ENCODE data around the gene C10orf90.

C10orf90 gene

DNA sequence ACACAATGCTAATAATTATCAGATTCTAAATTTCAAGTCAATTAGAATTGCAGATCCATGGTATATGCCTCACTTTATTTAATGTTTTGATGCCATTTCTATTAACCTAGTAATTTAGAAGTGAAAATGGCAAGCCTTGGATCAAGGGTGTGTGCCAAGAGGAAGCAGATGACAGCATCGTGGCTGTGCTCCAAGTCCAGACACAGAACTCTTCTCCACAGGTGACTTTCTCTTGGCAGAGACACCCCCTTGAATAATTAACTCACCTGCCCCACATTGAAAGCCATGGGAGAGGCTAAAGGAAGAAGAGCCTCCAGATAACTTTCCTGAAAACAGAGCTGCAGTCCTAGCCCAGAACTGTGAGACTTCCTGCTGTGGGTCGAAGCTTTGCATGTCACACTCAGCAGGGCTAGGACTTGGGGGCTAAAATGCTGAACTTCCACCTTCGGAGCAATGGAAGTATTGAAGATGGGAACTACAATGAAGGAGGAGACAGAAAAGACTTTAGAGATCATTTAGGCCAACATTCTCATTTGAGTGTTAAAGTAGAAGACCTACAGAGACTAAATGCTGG, 996 bp upstream of the C10orf90 start:
- no peak for DNase-seq

DNA sequence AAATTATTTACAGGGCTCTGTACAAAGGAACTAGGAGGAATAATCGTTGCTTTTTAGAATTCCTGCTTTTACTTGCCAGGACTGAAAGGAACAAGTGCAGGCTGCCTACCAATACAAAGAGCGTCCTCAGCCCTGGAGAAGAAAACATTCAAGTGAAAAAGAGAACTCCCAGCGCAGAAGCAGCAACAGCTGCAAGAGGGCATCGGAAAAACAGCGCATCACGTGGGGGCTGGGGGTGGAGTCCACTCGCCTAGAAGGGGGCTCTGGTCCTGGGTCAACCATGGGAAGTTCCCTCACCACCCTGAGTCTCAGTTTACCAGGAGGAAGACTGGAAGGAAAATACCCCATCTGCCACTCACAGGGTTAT, 385 bp upstream of the C10orf90 start:
- no peak for DNase-seq

DNA sequence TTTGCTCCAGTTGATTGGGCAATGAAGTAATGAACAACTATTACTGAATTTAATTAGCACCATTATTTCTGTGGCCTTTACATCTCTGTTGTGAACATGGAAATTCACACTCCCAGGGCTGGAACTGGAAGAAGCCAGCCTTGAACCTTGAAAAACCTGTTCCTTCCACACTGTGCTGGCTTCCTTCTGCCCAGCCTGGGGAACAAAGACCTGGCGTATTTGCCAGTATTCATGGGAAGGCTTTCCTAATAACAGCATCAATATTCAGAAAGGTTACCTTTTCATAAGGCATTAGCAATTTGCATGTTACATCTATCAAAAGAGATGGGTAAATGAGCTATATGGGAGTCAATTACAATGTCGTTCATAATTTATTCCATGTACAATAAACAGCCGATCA, 1.3 kb downstream of the C10orf90 start:
- no peak for DNase-seq

DNA sequence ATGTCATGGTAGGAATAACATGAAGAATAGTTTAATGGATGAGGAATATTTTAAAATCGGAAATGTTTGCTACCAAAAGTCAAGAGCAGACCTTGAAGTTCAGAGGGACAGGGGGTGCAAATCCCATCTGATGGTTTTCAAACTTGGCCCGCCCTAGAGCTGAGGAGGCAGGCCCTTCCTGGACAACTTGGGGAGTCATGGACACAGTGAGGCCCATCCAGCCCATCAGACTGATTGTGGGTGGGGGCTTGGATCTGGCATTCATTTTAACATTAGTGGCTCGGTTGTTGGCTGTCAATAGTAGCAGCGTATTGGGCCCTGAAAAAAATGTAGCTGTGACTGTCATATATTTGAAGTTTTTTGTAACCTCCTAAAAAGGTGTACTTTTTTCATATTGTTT, 2.0 kb downstream of the C10orf90 start:
- no peak for DNase-seq

DNA sequence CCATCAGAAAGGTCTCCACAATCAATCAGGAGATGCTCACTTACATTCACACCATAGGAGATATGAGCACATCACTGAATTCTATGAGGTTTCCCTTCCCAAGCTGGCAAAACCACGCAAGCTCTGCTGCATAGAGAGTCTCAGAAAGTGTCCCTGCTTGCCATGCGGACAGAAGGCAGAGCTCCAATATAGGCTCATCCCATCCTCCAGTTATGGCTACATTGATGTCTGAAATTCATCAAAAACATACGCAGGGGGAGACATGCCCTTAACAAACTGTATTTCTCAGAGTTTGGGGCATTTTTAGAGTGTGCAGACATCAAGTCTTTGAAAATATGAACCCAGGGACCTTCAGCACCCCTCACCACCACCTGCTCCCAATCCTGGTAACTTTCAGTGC, 2.9 kb downstream of the C10orf90 start:
- DNase-seq, result no peak

DNA sequence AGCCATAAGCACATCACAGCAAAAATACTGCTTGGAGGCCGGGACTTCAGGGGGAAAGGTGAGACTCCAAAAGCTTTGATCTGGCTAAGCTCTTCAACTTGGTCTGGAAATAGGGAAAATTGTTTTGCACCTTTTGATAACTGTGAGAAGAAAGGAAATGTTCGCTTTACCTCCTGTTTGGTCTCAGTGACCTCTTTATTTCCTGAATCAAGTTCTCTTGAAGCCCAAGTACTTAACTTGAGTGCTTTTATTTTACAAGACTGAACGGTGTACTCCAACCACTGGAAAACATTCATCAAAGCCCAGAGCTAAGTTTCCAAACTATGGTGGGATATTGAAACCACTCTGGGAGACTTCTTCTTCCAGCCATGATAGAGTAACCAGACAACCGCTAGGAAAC, 5.3 kb downstream of the C10orf90 start:
- DNase-seq, result no peak

DNA sequence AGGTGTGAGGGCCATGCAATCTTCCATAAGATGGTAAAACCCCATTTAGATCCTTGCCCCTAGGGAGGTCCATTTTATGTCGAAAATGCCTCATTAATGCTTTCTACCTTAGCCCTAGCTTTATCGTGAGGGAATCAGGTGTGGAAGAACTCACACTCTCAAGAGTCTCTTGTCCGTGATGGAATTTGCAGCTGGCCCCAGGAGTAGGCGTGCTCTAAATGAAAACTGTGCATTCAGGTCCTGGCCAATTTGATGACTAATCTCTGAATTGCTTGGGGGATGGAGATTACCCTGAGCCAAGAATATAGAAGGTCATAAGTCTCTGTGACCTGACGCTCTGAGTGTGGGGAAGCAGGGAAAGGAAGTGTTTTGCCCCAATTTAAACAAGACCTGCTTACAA, 6.6 kb downstream of the C10orf90 start:
- DNase-seq, result no peak

DNA sequence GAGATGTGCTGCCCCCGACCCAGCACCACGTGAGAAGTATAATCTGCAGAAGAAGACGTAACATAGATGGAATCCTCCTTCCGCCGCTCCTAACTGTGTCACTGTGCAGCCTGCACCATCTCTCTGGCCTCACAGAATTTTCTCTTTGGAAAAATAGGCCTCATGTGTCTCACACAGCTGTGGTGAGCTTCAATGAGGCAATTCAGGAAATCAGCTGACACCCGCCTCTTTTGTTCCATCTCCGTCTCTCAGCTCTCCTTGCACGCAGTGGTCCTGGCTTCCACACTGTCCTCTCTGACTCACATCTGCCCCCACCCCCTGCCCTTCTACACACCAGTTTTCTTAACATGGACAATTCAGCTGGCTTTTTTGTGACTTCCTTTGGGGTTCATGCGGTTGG, 7.2 kb downstream of the C10orf90 start:
- no peak for DNase-seq

DNA sequence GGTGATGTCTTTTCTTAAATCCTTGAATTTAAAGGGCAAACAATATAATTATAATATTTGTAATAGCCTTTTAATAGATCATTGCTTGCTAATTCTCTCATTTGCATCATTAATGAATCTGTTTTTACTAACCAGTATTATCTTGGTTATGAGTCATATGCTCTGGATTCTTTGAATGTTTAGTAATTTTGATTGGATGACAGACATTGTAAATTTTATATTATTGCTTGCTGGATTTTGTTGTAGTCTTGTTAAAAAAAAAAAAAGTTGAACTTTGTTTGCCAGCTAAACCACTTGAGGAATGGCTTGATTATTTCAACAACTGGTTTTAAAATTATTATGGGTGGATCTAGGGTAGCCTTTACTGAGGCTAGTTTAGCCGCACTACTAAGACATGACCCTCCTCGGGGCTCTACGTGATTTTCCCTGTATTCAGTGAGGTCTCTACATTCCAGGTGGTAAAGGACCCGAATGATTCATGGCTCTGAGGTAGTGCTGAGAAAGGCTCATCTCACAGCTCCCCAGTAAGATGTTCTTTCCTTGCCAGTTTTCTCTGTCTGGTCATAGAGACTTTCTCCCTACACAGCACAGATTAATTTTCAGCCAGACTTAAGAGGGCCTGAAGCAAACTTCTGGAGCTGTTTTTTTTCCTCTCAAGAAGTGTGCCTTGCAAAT, 8.5 kb downstream of the C10orf90 start:
- DNase-seq, result no peak

DNA sequence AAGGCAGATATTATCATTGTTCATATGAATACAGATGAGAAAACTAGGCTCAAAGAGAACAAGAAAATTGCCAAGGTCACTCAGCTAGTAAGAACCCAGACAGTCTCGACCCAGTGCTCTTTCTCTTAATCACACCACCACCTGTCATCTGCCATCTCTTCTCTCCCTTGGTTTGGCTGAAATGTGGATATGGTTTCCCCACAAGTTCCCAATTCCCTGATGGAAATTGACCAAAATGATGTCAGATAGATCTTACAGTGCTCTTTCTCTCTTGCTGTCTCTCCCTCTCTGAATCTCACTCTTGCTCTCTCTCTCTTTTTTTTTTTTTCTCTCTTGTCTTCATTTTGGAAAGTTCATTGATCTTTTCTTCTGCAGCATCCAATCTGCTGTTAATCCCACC, 9.1 kb downstream of the C10orf90 start:
- no peak for DNase-seq

DNA sequence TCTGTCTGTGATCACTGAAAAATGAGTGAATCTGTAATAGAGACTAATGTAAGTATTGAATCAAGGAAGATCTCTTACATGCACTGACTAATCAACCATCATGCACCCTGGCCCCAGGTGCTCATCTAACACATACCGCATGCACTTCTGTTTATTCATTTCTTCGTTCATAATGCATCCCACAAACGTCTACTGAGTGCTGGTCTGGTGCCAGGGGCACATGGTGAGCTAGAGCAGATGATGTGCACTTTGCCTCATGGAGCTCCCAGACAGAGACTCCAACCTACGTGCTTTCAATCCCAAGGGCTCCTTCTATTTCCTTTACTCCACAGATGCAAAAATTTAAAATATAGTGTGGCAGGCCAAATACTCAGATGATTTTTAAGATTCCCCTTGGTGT, 10.7 kb downstream of the C10orf90 start:
- no peak for DNase-seq

DNA sequence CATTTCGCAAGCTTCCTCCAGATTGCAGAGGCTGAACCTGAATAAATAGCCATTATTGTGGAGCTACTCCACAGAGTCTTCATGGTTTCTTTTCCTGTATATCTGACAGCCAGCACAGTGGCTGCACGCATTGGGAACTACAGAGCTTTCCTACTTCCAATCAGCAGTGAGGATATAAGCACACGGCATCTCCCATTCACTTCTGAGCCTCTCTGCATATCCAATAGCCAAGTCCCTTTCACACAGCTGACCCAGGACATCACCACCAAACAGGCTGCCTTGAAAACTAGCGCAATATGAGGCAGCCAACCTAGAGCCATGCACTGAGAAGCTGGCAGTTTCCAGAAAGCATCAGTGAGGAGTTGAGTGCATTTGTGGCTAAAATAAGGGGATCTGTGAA, 11.6 kb downstream of the C10orf90 start:
- DNase-seq, result no peak

DNA sequence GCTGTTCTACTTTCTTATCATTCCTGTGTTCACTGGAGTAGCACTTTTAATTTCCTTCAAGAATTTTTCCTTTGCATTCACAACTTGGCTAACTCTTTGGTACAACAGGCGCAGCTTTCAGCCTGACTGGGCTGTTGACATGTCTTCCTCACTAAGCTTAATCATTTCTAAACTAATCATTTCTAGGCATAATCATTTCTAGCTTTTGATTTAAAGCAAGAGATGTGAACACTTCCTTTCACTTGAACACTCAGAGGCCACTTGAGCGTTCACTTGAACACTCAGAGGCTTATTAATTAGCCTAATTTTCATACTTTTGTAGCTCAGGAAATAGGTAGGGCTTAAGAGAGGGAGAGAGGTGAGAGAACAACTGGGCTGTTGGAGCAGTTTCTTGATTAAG, 15.9 kb downstream of the C10orf90 start:
- DNase-seq, result no peak

DNA sequence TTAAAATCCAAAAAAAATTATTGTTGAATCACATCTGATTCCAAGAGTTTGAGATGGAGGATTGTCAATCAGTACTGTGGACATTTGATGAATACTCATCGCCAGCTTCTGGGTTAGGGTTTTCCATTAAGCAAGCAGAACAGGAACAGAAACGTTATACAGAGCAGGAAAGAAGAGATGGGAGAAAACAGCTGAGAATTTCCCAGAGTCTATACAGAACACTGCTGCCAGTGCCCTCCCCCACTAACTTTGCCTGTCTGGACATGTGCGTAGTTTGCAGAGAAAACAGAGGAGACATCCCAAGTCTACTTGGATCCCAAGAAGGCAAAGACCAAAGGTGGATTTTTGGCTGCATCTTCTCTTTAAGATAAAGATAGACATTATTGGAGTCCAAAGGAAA, 19.0 kb downstream of the C10orf90 start:
- DNase-seq, result no peak

DNA sequence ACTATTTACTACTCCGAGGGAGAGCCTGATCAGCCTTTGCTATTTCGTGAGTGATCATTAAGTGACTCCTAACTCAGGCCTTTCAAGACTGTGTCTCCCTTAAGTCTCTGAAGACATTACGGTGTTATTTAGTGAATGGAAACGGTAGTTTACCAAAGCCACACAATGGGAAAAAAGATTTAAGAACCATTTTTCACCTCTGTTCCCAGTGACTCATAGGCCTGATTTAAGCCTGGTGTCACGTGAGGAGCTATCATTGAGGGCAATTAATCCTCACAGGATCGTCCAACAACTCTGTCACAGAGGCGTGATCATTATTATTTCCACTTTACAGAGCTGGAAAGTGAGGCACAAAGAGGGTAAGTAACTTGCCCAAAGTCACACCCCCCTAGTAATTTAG, 20.3 kb downstream of the C10orf90 start:
- DNase-seq, result no peak

DNA sequence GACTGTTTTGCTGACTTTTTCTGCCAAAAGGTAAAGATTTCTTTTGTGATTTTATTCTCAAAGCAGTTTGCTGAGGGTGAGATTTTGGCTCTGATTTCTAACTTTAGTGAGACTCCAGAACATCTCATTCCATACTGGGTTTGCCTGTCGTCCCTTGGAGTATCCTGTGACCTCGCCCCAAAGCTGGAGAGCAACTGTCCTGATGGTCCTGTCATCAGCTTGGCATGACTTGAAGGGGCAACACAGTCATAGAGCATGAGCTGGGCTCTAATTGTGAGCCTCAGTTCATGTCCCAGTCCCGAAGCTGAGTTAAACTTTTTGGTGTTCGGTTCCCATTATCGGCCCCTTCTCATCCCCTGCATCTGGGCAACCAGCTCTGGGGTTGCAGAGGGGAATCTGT, 23.4 kb downstream of the C10orf90 start:
- DNase-seq, result no peak

DNA sequence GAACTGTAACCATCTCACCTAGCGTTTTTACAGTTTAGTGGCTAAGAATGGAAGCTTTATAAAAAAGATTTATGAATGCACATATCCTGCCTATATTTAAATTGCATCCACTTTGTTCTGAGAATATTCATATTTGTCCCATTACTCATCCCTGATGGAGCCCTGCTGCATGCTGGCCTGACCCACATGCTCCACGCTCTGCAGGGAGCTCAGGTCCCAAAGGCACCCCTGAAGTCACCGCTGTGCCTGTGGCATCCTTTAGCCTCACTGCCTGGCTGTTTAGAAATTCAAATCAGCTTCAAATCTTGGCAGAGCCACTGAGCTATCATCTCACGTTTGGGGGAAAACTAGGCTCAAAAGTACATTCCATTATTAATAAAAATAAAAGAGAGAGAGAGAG, 24.4 kb downstream of the C10orf90 start:
- no peak for DNase-seq

DNA sequence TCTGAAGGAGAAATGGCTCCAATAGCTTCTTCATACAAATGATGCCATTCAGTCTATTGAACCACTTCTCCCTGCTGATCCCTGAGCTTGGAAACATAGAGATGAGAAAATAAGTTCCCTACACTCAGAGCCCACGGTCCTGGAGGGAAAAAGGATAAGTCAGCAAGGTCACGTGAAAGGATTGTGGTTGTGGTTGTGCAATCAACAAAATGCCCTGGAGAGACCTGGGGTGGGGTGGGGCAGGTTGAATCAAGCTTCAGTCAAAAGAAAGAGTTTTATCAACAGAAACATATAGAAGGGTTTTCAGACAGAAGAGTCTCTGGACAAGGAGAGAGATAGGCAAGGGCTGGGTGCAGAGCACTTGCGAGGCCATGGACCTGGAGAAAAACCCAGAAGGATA, 30.1 kb downstream of the C10orf90 start:
- no peak for DNase-seq

DNA sequence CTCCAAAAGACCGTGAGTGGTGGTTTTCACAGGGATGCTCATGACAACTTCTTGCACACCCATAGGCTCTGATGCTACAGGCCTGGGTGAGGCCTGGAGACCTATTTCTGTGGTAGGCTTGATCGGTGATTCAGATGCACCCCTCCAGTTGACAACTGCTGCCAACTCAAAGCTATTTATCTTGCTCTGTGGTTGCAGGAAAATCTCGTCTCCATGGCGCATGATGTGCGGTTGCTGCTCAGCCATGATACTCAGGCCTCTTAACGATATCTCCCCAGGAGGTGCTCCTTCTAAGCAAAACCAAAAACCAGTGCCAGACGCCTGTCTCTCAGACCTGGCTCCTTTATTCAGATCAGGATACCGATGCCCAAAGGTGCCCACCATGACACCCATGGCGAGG, 31.4 kb downstream of the C10orf90 start:
- no peak for DNase-seq

DNA sequence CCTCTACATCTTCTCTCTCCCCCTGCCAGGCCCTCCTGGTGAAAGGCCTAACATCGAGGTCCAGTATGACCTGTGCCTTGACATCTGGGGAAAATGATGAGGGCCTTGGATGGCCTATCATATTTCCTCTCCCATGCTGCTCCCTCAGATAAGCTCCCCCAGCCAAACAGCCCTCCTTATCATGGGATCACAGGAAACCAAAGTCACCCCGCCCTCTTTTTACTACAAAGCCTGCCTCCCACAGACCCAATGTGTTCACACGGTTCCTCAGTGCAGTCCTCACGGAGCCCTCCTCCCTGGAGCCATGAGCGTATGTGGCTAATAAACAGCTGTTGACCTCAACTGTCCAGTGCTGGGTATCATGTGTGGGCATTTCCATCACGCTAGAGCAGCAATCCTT, 32.0 kb downstream of the C10orf90 start:
- DNase-seq, result no peak

DNA sequence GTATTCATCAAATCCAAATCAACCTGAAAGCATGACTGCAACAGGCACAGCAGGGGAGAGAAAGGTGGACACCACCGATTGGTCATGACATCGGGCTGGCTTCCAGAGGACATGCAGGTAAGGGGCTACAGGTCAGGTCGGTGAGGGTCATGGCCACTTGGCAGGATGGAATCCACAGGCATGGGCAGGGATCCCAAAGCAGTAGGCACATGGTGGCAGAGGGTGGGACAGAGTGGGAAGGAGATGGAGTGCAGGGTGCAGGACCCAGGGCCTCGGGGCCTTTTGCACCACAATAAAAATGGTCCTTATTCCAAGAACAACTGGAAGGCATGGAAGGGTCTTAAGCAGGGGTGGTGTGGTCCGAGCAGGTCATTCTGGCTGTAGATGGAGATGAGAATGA, 33.0 kb downstream of the C10orf90 start:
- no peak for DNase-seq

DNA sequence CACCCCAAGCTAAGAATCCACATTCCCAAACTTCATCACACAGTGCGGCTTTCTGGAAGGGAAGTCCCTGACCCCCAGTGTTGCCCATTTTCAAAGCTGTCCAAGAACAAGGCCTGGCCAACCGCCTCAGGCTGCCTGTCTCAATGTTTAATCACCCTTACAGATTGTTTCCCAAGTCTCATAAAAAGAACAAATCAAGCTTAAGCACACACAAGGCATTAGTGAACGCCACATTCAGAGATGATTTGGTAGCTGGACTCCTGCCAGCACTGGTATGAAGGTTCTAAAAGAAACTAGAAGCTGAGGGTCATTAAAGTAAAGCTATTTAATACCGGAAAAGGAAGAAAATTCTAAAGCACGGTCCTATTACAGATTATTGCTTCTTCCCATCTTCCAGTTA, 35.6 kb downstream of the C10orf90 start:
- no peak for DNase-seq

DNA sequence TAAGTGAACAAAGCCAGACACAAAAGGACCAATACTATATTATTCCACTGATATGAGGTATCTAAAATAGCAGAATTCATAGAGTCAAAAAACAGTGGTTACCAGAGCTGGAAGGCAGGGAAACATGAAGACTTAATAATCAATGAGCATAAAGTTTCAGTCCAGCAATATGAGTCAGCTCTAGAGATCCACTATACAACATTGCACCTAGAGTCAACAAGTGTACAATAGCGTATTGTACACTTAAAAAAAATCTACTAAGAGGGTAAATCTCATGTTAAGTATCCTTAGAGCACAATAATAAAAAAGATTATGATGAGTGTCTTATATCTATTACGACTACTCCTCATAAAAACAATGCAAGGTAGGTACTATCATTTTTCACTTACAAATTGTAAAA, 36.1 kb downstream of the C10orf90 start:
- no peak for DNase-seq

DNA sequence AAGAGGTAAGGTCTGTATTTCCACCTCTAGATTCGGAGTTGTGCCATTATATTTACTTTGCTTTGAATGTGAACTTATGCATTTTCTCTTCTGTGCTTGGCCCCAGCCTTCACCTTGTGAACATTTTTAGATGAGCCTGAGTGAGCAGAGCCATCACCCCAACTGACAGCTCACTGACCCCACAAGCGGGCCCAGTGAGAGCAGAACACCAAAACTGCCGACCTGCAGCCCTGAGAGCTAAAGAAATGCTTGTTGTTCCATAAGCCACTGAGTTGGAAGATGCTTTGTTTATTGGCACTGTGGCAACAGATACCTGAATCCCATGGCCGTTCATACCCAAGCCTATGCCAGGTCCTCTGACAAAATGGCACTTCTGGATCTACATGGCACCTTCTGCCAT, 37.8 kb downstream of the C10orf90 start:
- no peak for DNase-seq

DNA sequence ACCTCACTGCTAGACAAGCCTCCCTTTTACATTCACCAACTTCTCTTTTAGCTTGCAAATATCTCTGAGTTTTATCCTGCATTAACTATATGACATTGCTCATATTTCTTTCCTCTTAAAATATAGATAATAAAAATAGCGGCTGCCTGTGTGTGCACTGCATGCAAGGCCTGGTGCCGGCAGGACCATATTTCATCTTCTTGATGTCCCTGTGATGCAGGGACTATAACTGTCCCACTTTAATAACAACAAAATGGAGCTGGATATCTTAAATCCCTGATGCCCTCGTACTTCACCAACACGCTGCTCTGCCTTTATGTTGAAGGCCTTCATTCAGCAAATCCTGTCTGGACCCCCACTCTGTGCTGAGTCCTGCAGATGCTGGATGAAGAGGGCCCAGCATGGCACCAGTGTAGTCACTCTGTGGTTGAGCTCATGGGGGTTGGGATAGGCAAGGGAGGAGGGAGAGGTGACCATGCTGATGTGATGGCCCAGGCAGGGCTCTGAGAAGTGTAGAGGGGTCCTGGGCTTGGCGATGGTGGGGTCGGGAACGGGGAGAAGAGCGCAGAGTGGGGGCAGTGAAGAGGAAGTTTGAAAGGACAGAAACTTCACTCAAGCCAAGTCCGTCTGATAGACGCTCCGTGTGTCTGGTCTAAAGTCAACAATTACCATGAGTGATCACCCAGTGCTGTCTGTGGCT, 40.4 kb downstream of the C10orf90 start:
- DNase-seq, result no peak

Measured in NCI-H226 (cell line).